Mesendoderm (in vitro differentiated cells): Measurements from ENCODE around the gene BACH2.

Source experiments
- DNase-seq: peaks from one replicate; pipeline ENCODE4 v3.0.0; 2013
- H2AK5ac ChIP-seq: 2 replicates; pipeline ENCODE4 v1.6.1; 2013; ENCODE audit warnings: low read length, inconsistent platforms
- H2BK120ac ChIP-seq: 2 replicates; pipeline ENCODE4 v1.6.1; 2013; ENCODE audit warnings: low read depth, mild to moderate bottlenecking, low read length, moderate library complexity, mixed read lengths
- H2BK15ac ChIP-seq: replicated peaks from 2 replicates; pipeline ENCODE4 v1.6.1; 2013; ENCODE audit warnings: low read depth, mild to moderate bottlenecking, moderate library complexity
- H2BK5ac ChIP-seq: 2 replicates; pipeline ENCODE4 v1.6.1; 2013; ENCODE audit warnings: low read length, inconsistent platforms
- H3K18ac ChIP-seq: 2 replicates; pipeline ENCODE4 v1.6.1; 2013; ENCODE audit warnings: mild to moderate bottlenecking, low read length, mixed read lengths
- H3K23ac ChIP-seq: one replicate; pipeline ENCODE4 v1.6.1; 2013; ENCODE audit warnings: low read length
- H3K27ac ChIP-seq: 2 replicates; pipeline ENCODE4 v1.5.1; 2013; ENCODE audit warnings: low read depth, mild to moderate bottlenecking, inconsistent platforms, low read length, moderate library complexity
- H3K27me3 ChIP-seq: 2 replicates; pipeline ENCODE4 v1.6.1; 2013; ENCODE audit warnings: low read length, control low read depth, mild to moderate bottlenecking, inconsistent platforms; ENCODE audit not compliant: insufficient read depth, poor library complexity
- H3K36me3 ChIP-seq: 2 replicates; pipeline ENCODE4 v1.6.1; 2013; ENCODE audit warnings: low read length, inconsistent platforms; ENCODE audit not compliant: control insufficient read depth, insufficient read depth
- H3K4ac ChIP-seq: one replicate; pipeline ENCODE4 v1.6.1; 2013; ENCODE audit warnings: low read depth, mild to moderate bottlenecking, low read length, moderate library complexity
- H3K4me1 ChIP-seq: 2 replicates; pipeline ENCODE4 v1.6.1; 2013; ENCODE audit warnings: low read depth, low read length, inconsistent platforms; ENCODE audit not compliant: control insufficient read depth
- H3K4me2 ChIP-seq: 2 replicates; pipeline ENCODE4 v1.6.1; 2013; ENCODE audit warnings: low read length
- H3K4me3 ChIP-seq: 2 replicates; pipeline ENCODE4 v1.5.1; 2013; ENCODE audit warnings: mild to moderate bottlenecking, low read length
- H3K56ac ChIP-seq: one replicate; pipeline ENCODE4 v1.6.1; 2013; ENCODE audit warnings: low read length
- H3K79me1 ChIP-seq: 2 replicates; pipeline ENCODE4 v1.6.1; 2013; ENCODE audit warnings: low read length, inconsistent platforms
- H3K79me2 ChIP-seq: 2 replicates; pipeline ENCODE4 v1.6.1; 2013; ENCODE audit warnings: mild to moderate bottlenecking, low read length; ENCODE audit not compliant: control insufficient read depth, insufficient read depth
- H3K9ac ChIP-seq: 2 replicates; pipeline ENCODE4 v1.6.1; 2013; ENCODE audit warnings: low read length, inconsistent platforms
- H4K5ac ChIP-seq: one replicate; pipeline ENCODE4 v1.6.1; 2013; ENCODE audit warnings: low read length
- H4K8ac ChIP-seq: one replicate; pipeline ENCODE4 v1.6.1; 2013; ENCODE audit warnings: low read depth, mild to moderate bottlenecking, control low read depth, low read length, moderate library complexity
- WGBS: extraction: QIAGEN DNeasy Blood & Tissue Kit; methylation state at CpG from one replicate; pipeline ENCODE4 v1.1.7; 2013; ENCODE audit warnings: low lambda C conversion rate, missing lambda C conversion rate; ENCODE audit not compliant: insufficient coverage; ENCODE audit errors: extremely low coverage; 5-methylcytosine and 5-hydroxymethylcytosine counted together

The BACH2 gene

GRCh38 chr6:90241229-90241880 is 55.3 kb downstream of the BACH2 start:
- Histone ChIP-seq H4K5ac (no peak overlapping the region), H3K4me2 (no peak overlapping the region), H3K79me1 (no peaks in the 10 kb centered on the region), H3K9ac (no peak overlapping the region), H3K56ac (no peak overlapping the region), H3K27ac (no peak overlapping the region), H2BK5ac (no peak overlapping the region), H3K4me1 (no peaks in the 10 kb centered on the region), H3K27me3 (no peaks in the 10 kb centered on the region), H3K4me3 (no peak overlapping the region), H2AK5ac (no peak overlapping the region), H2BK15ac (no peak overlapping the region), H3K36me3 (no peaks in the 10 kb centered on the region), H3K18ac (no peak overlapping the region), H3K4ac (no peak overlapping the region), H3K79me2 (no peaks in the 10 kb centered on the region), H2BK120ac (no peak overlapping the region), H4K8ac (no peak overlapping the region), H3K23ac (no peak overlapping the region)
- peak; percentile 40 for DNase-seq
- no CpG with 5 or more reads among the region's 3 CpGs for WGBS

GRCh38 chr6:90238496-90239266 is 58.0 kb downstream of the BACH2 start:
- H2AK5ac ChIP-seq = no peak overlapping the region
- H3K9ac ChIP-seq = no peak overlapping the region
- H3K4me1 ChIP-seq = no peaks in the 10 kb centered on the region
- no peak overlapping the region for H3K56ac ChIP-seq
- no peak overlapping the region for H3K4me2 ChIP-seq
- H3K79me1 ChIP-seq = no peaks in the 10 kb centered on the region
- no peak overlapping the region for H4K5ac ChIP-seq
- no peak overlapping the region for H2BK5ac ChIP-seq
- no peak overlapping the region for H4K8ac ChIP-seq
- no peak overlapping the region for H3K18ac ChIP-seq
- H3K4me3 ChIP-seq = no peak overlapping the region
- H3K4ac ChIP-seq = no peak overlapping the region
- no peaks in the 10 kb centered on the region for H3K36me3 ChIP-seq
- H2BK15ac ChIP-seq = peak overlapping the region; percentile 74
- H2BK120ac ChIP-seq = no peak overlapping the region
- H3K27me3 ChIP-seq = no peaks in the 10 kb centered on the region
- DNase-seq = no peak
- no CpG with 5 or more reads among the region's 5 CpGs for WGBS
- H3K23ac ChIP-seq = no peak overlapping the region
- no peaks in the 10 kb centered on the region for H3K79me2 ChIP-seq
- H3K27ac ChIP-seq = no peak overlapping the region

GRCh38 chr6:90237350-90237990 is 59.2 kb downstream of the BACH2 start:
- Histone ChIP-seq H2BK15ac (no peak overlapping the region), H3K27me3 (no peaks in the 10 kb centered on the region), H3K79me2 (no peaks in the 10 kb centered on the region), H4K8ac (no peak overlapping the region), H3K36me3 (no peaks in the 10 kb centered on the region), H3K4me1 (no peaks in the 10 kb centered on the region), H2BK5ac (no peak overlapping the region), H3K18ac (no peak overlapping the region), H3K56ac (no peak overlapping the region), H3K4me2 (no peak overlapping the region), H3K4ac (no peak overlapping the region), H2AK5ac (no peak overlapping the region), H3K27ac (no peak overlapping the region), H2BK120ac (no peak overlapping the region), H4K5ac (no peak overlapping the region), H3K23ac (no peak overlapping the region), H3K9ac (no peak overlapping the region), H3K4me3 (no peak overlapping the region), H3K79me1 (no peaks in the 10 kb centered on the region)
- no peak for DNase-seq
- WGBS = no CpG with 5 or more reads among the region's 4 CpGs

- Histone ChIP-seq H3K56ac (no peak overlapping the region), H2BK120ac (no peak overlapping the region), H4K5ac (no peak overlapping the region), H2BK15ac (no peak overlapping the region), H3K36me3 (no peaks in the 10 kb centered on the region), H3K4me2 (no peak overlapping the region), H3K79me1 (no peaks in the 10 kb centered on the region), H3K23ac (peak overlapping the region; percentile 95), H4K8ac (no peak overlapping the region), H3K9ac (no peak overlapping the region), H3K4me1 (no peaks in the 10 kb centered on the region), H3K79me2 (no peaks in the 10 kb centered on the region), H3K27me3 (no peaks in the 10 kb centered on the region), H3K4me3 (no peak overlapping the region), H3K27ac (no peak overlapping the region), H2AK5ac (no peak overlapping the region), H2BK5ac (no peak overlapping the region), H3K4ac (no peak overlapping the region), H3K18ac (no peak overlapping the region)
- WGBS = no CpG with 5 or more reads among the region's 6 CpGs
- no peak for DNase-seq
Observed at GRCh38 chr6:90233994-90234393, 62.6 kb downstream of the BACH2 start.

- no peaks in the 10 kb centered on the region for H3K79me1 ChIP-seq
- H4K5ac ChIP-seq = no peak overlapping the region
- H3K27me3 ChIP-seq = no peaks in the 10 kb centered on the region
- H3K23ac ChIP-seq = no peak overlapping the region
- no peak overlapping the region for H4K8ac ChIP-seq
- WGBS = no CpG with 5 or more reads among the region's 2 CpGs
- no peak overlapping the region for H3K4me2 ChIP-seq
- no peak overlapping the region for H2BK5ac ChIP-seq
- no peaks in the 10 kb centered on the region for H3K79me2 ChIP-seq
- H3K4me1 ChIP-seq = no peaks in the 10 kb centered on the region
- H3K27ac ChIP-seq = no peak overlapping the region
- H3K36me3 ChIP-seq = no peaks in the 10 kb centered on the region
- no peak overlapping the region for H2AK5ac ChIP-seq
- no peak overlapping the region for H3K4me3 ChIP-seq
- H3K18ac ChIP-seq = no peak overlapping the region
- no peak overlapping the region for H2BK15ac ChIP-seq
- no peak overlapping the region for H3K4ac ChIP-seq
- DNase-seq = no peak
- no peak overlapping the region for H3K9ac ChIP-seq
- no peak overlapping the region for H2BK120ac ChIP-seq
- H3K56ac ChIP-seq = no peak overlapping the region
Observed at GRCh38 chr6:90233213-90233612, 63.4 kb downstream of the BACH2 start.
